Upper lobe of right lung (tissue), 1 donor: Measurements from ENCODE around the gene HPCAL4. TPM values are rescaled to one million over a fixed set of nuclear protein-coding genes. Genes with fewer than 3 reads are reported as not detected.

Experiments used
- ATAC-seq: fragments of 200-7000 bp; cut with Tn5 transposase; one replicate; pipeline ENCODE4 v1.9.1; 2020; ENCODE audit warnings: mild to moderate bottlenecking, moderate library complexity
- DNase-seq: peaks from one replicate; pipeline ENCODE4 v3.0.0-alpha.2; 2020
- H3K27ac ChIP-seq: fragments of 200-600 bp; one replicate; pipeline ENCODE4 v1.8.0; 2022
- H3K27me3 ChIP-seq: fragments of 200-600 bp; one replicate; pipeline ENCODE4 v1.8.0; 2022; ENCODE audit warnings: mild to moderate bottlenecking
- H3K36me3 ChIP-seq: fragments of 200-600 bp; one replicate; pipeline ENCODE4 v1.8.0; 2022
- H3K4me1 ChIP-seq: fragments of 200-600 bp; one replicate; pipeline ENCODE4 v1.8.0; 2022
- H3K4me3 ChIP-seq: fragments of 200-600 bp; one replicate; pipeline ENCODE4 v1.8.0; 2022; ENCODE audit warnings: mild to moderate bottlenecking
- H3K9me3 ChIP-seq: fragments of 200-600 bp; one replicate; pipeline ENCODE4 v1.8.0; 2022
- CTCF ChIP-seq: fragments of 200-600 bp; IDR thresholded peaks from one replicate; pipeline ENCODE4 v1.8.0; 2022; ENCODE audit warnings: antibody characterized with exemption
- intact Hi-C: fragments of 100-400 bp; cut with DNase I; formaldehyde crosslinking; loops from one replicate; pipeline ENCODE4 v1.11.0; 2022
- total RNA-seq: library from RNA; stranded (reverse); fragmentation: NEBNext Ultra II Directional; extraction: Animal tissue kit (Norgen Biotek cat#: 25700); gene quantifications from one replicate; pipeline ENCODE4 v1.2.1, GENCODE V29; 2021
- donor health status: DM: no; HTN: yes; CAD: no; lungs with severe emphysema.

HPCAL4 gene
- total RNA-seq, 1 donor from 2014 or later: 0.09 TPM

GRCh38 chr1:39694026-39694425, 2.8 kb upstream of the HPCAL4 start:
- Histone ChIP-seq H3K27ac (no peak overlapping the region), H3K4me3 (no peak overlapping the region), H3K4me1 (peaks cover 11% of the 10 kb centered on the region), H3K9me3 (no peaks in the 10 kb centered on the region), H3K27me3 (peaks cover 42% of the 10 kb centered on the region), H3K36me3 (no peaks in the 10 kb centered on the region)
- TF ChIP-seq CTCF: no peak
- intact Hi-C loops: no loop called here
- DNase-seq: no peak
- no peak for ATAC-seq

DNA sequence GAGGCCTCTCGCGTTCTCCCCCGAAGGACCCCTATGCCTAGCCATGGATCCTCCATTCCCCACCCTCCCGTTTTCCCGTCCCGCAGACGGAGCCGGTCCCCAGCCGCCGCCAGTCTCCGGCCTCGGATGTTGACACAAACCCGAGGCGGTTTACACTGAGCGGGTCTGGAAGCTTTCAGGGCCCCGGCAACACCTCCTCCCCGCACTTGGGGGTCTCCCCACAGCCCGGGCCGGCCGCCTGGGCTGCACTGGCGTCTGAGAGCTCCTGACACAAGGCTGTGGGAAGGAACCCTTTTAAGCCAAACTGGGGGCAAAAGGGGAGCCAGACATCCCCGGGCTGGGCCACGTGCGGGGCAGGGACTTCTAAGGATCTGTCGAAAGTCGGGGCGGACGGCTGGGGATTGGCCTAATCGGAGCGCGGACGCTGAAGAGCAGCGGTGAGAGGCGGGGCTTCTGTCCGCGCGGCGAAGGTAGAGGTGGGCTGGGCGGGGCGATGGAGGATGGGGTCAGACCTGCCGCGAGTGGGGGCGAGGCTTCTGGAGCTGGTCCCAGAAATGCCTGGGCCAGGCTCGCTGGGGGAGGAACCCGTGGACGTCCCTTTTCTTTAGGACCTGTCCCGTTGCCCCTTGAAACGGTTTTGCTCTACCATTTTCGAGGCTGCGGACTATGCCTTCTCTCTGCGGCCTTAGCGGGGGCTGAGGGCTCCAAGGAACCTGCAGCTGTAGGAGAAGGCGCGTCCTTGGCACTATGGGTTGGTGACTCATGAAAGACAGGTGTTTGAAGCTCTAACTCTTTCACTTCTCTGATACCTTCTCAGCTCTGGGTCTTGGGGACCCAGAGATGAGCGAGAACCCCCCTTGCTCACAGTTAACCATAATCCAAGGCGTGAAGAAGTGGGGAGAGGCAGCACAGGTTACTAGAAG, 1.2 kb upstream of the HPCAL4 start:
- H3K27me3 ChIP-seq: peaks cover 42% of the 10 kb centered on the region
- intact Hi-C loops: no loop called here
- DNase-seq: peak; percentile 79

GRCh38 chr1:39690794-39691382, 345 bp downstream of the HPCAL4 start:
- Histone ChIP-seq H3K36me3 (no peaks in the 10 kb centered on the region), H3K4me3 (peak overlapping the region; percentile 48), H3K27ac (no peak overlapping the region), H3K9me3 (no peaks in the 10 kb centered on the region), H3K4me1 (peaks cover 11% of the 10 kb centered on the region), H3K27me3 (peaks cover 42% of the 10 kb centered on the region)
- ATAC-seq: no peak
- intact Hi-C loops: no loop called here
- no peak for TF ChIP-seq CTCF
- DNase-seq: no peak

More for the DNA sequence above, 1.2 kb upstream of the HPCAL4 start:
- Histone ChIP-seq H3K4me1 (peaks cover 11% of the 10 kb centered on the region), H3K36me3 (no peaks in the 10 kb centered on the region), H3K27ac (no peak overlapping the region), H3K4me3 (peak overlapping the region; percentile 48), H3K9me3 (no peaks in the 10 kb centered on the region)
- peak; percentile 51 for ATAC-seq
- no peak for TF ChIP-seq CTCF

- H3K27me3 ChIP-seq: peaks cover 42% of the 10 kb centered on the region
- no peak for TF ChIP-seq CTCF
- ATAC-seq (no peak), DNase-seq (no peak)
- no peak overlapping the region for H3K4me3 ChIP-seq
- no peaks in the 10 kb centered on the region for H3K9me3 ChIP-seq
- no peaks in the 10 kb centered on the region for H3K36me3 ChIP-seq
- H3K4me1 ChIP-seq: peaks cover 11% of the 10 kb centered on the region
- intact Hi-C loops: no loop called here
- H3K27ac ChIP-seq: no peak overlapping the region
Observed at GRCh38 chr1:39690225-39690624, 1.0 kb downstream of the HPCAL4 start.

DNA sequence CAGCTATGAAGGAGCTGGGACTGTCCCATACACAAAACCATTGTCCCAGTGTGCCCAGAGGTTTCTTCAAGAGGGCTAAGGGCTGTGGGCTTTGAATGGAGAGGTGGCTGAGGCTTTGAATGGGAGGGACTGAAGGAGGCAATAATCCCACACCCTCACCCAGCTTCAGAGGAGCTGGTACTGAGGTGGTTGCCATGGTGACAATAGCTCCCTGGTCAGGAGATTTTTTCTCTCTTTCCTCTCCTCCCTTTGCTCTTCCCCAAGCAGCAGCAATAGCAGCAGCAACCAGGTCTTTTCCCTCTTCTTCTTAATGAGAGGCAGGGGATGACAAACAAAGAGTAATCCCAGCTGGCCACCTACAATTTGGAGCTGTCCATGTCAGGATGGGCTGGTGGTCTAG, 1.6 kb downstream of the HPCAL4 start:
- H3K27me3 ChIP-seq: peaks cover 44% of the 10 kb centered on the region

More for the DNA sequence above, 1.6 kb downstream of the HPCAL4 start:
- no peak for ATAC-seq
- H3K4me3 ChIP-seq: no peak overlapping the region
- intact Hi-C loops: no loop called here
- TF ChIP-seq CTCF: no peak
- H3K27ac ChIP-seq: no peak overlapping the region
- H3K9me3 ChIP-seq: no peaks in the 10 kb centered on the region
- no peaks in the 10 kb centered on the region for H3K36me3 ChIP-seq
- peaks cover 11% of the 10 kb centered on the region for H3K4me1 ChIP-seq
- no peak for DNase-seq
